Superior temporal gyrus (tissue), 1 donor: ENCODE results near the gene ADAM20.
"Not testable (repeated sequence)": the region's sequence is repeated elsewhere in the genome, so short reads cannot be mapped to it uniquely, and the experiment has no call there.

ENCODE experiments used
- DNase-seq: peaks from one replicate; pipeline ENCODE4 v3.0.0-alpha.2; 2016; ENCODE audit errors: extremely low spot score

The ADAM20 gene

GRCh38 chr14:70534904-70535303, at the start of gene ADAM20:
Gene ADAM20, minus strand, starts transcription at chr14:70535004. Its CDS starts 10,247 bp downstream, at chr14:70524757.
- no peak for DNase-seq

- no peak for DNase-seq
These were observed 42.1 kb upstream of the ADAM20 start for GRCh38 chr14:70576891-70577290.

- no peak for DNase-seq
These were observed 38.2 kb upstream of the ADAM20 start for GRCh38 chr14:70573050-70573449.

- DNase-seq = no peak
These were observed 36.3 kb upstream of the ADAM20 start for GRCh38 chr14:70571139-70571538.

GRCh38 chr14:70567791-70568190, 33.0 kb upstream of the ADAM20 start:
- DNase-seq = no peak

GRCh38 chr14:70563869-70564268, 29.1 kb upstream of the ADAM20 start:
- DNase-seq = no peak

GRCh38 chr14:70563417-70563816, 28.6 kb upstream of the ADAM20 start:
- no peak for DNase-seq

GRCh38 chr14:70558356-70558755, 23.6 kb upstream of the ADAM20 start:
- DNase-seq = no peak

- no peak for DNase-seq
These were observed 21.1 kb upstream of the ADAM20 start for GRCh38 chr14:70555890-70556289.

GRCh38 chr14:70538087-70538486, 3.3 kb upstream of the ADAM20 start:
- DNase-seq = no peak

- no peak for DNase-seq
These were observed 2.0 kb upstream of the ADAM20 start for GRCh38 chr14:70536830-70537229.

- DNase-seq = no peak
These were observed 4.4 kb downstream of the ADAM20 start for GRCh38 chr14:70530417-70530816.

GRCh38 chr14:70527501-70528105, 7.2 kb downstream of the ADAM20 start:
- DNase-seq = no peak

GRCh38 chr14:70525691-70526090, 9.1 kb downstream of the ADAM20 start:
- DNase-seq = no peak

- peak; percentile 11 for DNase-seq
These were observed 19.0 kb downstream of the ADAM20 start for GRCh38 chr14:70515811-70516210.

- DNase-seq = no peak
These were observed 20.4 kb downstream of the ADAM20 start for GRCh38 chr14:70514168-70515069.

GRCh38 chr14:70498191-70498590, 36.6 kb downstream of the ADAM20 start:
- DNase-seq = no peak

GRCh38 chr14:70489579-70490200, 45.1 kb downstream of the ADAM20 start:
- no peak for DNase-seq

- not testable (repeated sequence) for DNase-seq
These were observed 57.3 kb downstream of the ADAM20 start for GRCh38 chr14:70477356-70478105.

GRCh38 chr14:70475459-70475858, 59.3 kb downstream of the ADAM20 start:
- not testable (repeated sequence) for DNase-seq

GRCh38 chr14:70473825-70474224, 61.0 kb downstream of the ADAM20 start:
- no peak for DNase-seq
